GM12892 (cell line): ENCODE results near the gene LIN9.

ENCODE experiments used
- POLR2A ChIP-seq: IDR thresholded peaks from 2 replicates; pipeline ENCODE4 v1.6.1; 2011; ENCODE audit warnings: low read depth, low read length, control low read depth
- POLR2AphosphoS5 ChIP-seq: IDR thresholded peaks from 2 replicates; pipeline ENCODE4 v1.6.1; 2011; ENCODE audit warnings: low read depth, low read length, control low read depth
- TAF1 ChIP-seq: IDR thresholded peaks from 2 replicates; pipeline ENCODE4 v1.6.1; 2011; ENCODE audit warnings: low read depth, mild to moderate bottlenecking, control low read depth, low read length, borderline replicate concordance

DNA sequence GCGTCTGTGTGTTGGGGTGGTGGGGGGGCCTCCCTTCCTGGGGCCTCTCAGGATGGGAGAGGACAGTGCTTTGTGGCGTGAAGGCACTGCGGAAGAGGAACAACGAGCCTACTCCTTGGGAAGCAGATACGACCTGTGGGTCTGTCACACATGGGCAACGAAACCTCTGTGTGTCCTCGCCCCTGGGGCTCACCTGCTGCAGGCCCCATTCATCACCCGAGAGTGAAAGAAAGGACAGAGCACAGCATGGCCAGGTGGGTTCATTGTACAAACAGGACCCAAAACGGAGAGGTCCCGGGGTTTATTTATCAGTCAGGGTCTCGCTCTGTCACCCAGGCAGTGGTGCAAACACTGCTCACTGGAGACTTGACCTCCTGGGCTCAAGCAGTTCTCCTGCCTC, 40.1 kb upstream of the LIN9 start:
- TF ChIP-seq POLR2A, result no peak
- no peak for TF ChIP-seq POLR2AphosphoS5
- TF ChIP-seq TAF1, result no peak
